OCI-LY7 (cell line): ENCODE measurements around the gene LRFN2. TPM values are rescaled to one million over a fixed set of nuclear protein-coding genes. Genes with fewer than 3 reads are reported as not detected.

Experiments
- BruUV-seq: library from RNA; stranded (reverse); fragments of 400-500 nt; replicated peaks from 2 replicates; lab custom pipeline; 2021; lab: Mats Ljungman, UMichigan
- CTCF ChIA-PET: fragments of 300-600 bp; sonication (Branson Sonifier 250); formaldehyde crosslinking; loops from one replicate; lab custom pipeline; 2022; ENCODE audit warnings: antibody characterized with exemption; ENCODE audit not compliant: unreplicated experiment; lab: Charles Lee
- POLR2A ChIA-PET: fragments of 300-600 bp; sonication (Branson Sonifier 250); formaldehyde crosslinking; loops from one replicate; lab custom pipeline; 2022; ENCODE audit warnings: antibody characterized with exemption; lab: Charles Lee
- DNase-seq: peaks from one replicate; pipeline ENCODE4 v3.0.0-alpha.2; 2015; ENCODE audit warnings: low spot score
- H2AFZ ChIP-seq: fragments of 200-600 bp; sonication (generic), shearing (Covaris generic); 2 replicates; pipeline ENCODE4 v1.6.1; 2014; ENCODE audit warnings: mild to moderate bottlenecking, antibody characterized with exemption, low read length, moderate library complexity
- H3K27ac ChIP-seq: fragments of 200-600 bp; sonication (generic); 2 replicates; pipeline ENCODE4 v1.5.1; 2014; ENCODE audit warnings: mixed run types, low read depth, mild to moderate bottlenecking, moderate library complexity, low read length, inconsistent platforms; ENCODE audit not compliant: poor library complexity, severe bottlenecking
- H3K36me3 ChIP-seq: fragments of 200-600 bp; sonication (generic); 2 replicates; pipeline ENCODE4 v1.6.1; 2014; ENCODE audit warnings: mild to moderate bottlenecking, antibody characterized with exemption, low read length, moderate library complexity, mixed read lengths; ENCODE audit not compliant: insufficient read depth
- H3K4me1 ChIP-seq: fragments of 200-600 bp; sonication (generic); 2 replicates; pipeline ENCODE4 v1.5.1; 2014; ENCODE audit warnings: mild to moderate bottlenecking, low read length; ENCODE audit not compliant: insufficient read depth, poor library complexity, severe bottlenecking
- H3K4me2 ChIP-seq: fragments of 200-600 bp; sonication (generic); 2 replicates; pipeline ENCODE4 v1.6.1; 2014; ENCODE audit warnings: mild to moderate bottlenecking, low read length
- H3K4me3 ChIP-seq: fragments of 200-600 bp; sonication (generic); 2 replicates; pipeline ENCODE4 v1.5.1; 2014; ENCODE audit warnings: mild to moderate bottlenecking, low read depth, low read length; ENCODE audit not compliant: poor library complexity, severe bottlenecking
- H3K79me2 ChIP-seq: fragments of 200-600 bp; sonication (generic); 2 replicates; pipeline ENCODE4 v1.6.1; 2016; ENCODE audit warnings: low read depth, mild to moderate bottlenecking, low read length, moderate library complexity, mixed read lengths; ENCODE audit not compliant: insufficient read depth
- H3K9me2 ChIP-seq: fragments of 200-600 bp; sonication (generic); 2 replicates; pipeline ENCODE4 v1.6.1; 2016; ENCODE audit warnings: mild to moderate bottlenecking, low read length, mixed read lengths; ENCODE audit not compliant: insufficient read depth
- H3K9me3 ChIP-seq: fragments of 200-600 bp; sonication (generic); 2 replicates; pipeline ENCODE4 v1.6.1; 2014; ENCODE audit warnings: mild to moderate bottlenecking, mixed run types, low read length, mixed read lengths
- H4K20me1 ChIP-seq: fragments of 200-600 bp; sonication (generic); 2 replicates; pipeline ENCODE4 v1.6.1; 2014; ENCODE audit warnings: mild to moderate bottlenecking, antibody characterized with exemption, low read length, moderate library complexity, mixed read lengths; ENCODE audit not compliant: insufficient read depth
- CTCF ChIP-seq: fragments of 200-600 bp; sonication (generic); conservative IDR thresholded peaks from 2 replicates; pipeline ENCODE4 v1.5.1; 2014; ENCODE audit warnings: mild to moderate bottlenecking, antibody characterized with exemption, low read length, moderate library complexity, mixed read lengths
- EZH2phosphoT487 ChIP-seq: fragments of 200-600 bp; sonication (generic); IDR thresholded peaks from 2 replicates; pipeline ENCODE4 v1.6.1; 2018; ENCODE audit warnings: low read depth, borderline replicate concordance, mild to moderate bottlenecking, mixed run types, antibody characterized with exemption, low read length, moderate library complexity, mixed read lengths
- intact Hi-C: fragments of 100-400 bp; cut with micrococcal nuclease; formaldehyde crosslinking; loops from one replicate; pipeline ENCODE4 v1.10.0; 2022; ENCODE audit not compliant: unreplicated experiment
- total RNA-seq, 2 experiments: library from RNA; depleted of rRNA in 1 of 2; stranded (reverse); fragments of >200 nt in 1 of 2; shearing (Covaris generic) in 1 of 2; gene quantifications; 2 replicates each; pipeline ENCODE4 v1.2.3, GENCODE V29; 2014 to 2022

Gene LRFN2
- total RNA-seq, 2 experiments from 2014 or later = not detected

DNA sequence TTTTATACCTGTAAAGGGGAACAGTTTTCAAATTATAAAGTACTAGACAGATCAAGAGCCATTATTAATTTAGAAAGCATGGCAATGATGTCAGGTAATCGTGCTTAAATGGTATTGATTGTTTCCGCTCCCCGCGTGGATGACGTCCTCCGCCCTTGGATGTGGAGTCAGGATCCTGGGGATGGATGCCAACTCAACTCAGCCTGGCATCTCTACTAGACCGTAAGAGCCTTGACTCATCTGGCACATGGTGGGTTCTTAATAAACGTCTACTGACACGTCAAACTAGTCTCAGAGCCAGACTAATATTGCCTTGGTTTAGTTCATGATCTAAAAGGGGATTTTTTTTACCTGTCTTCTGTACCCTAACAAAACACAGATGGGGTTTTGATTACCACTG lies 80.2 kb downstream of the LRFN2 start:
- BruUV-seq = no TSS peak
- CTCF ChIA-PET = no interaction called here
- POLR2A ChIA-PET = interaction anchor here (0.7 kb wide), 1 partner anchor 1201 kb away, joined by 3 read pairs; no protein-coding TSS in a partner anchor
- Histone ChIP-seq H3K27ac (no peak overlapping the region), H3K4me3 (no peak overlapping the region), H2AFZ (no peak overlapping the region), H3K9me2 (no peaks in the 10 kb centered on the region), H3K4me1 (no peaks in the 10 kb centered on the region), H3K79me2 (no peaks in the 10 kb centered on the region), H4K20me1 (no peaks in the 10 kb centered on the region), H3K4me2 (no peak overlapping the region), H3K9me3 (no peaks in the 10 kb centered on the region), H3K36me3 (no peaks in the 10 kb centered on the region)
- no peak for DNase-seq
- TF ChIP-seq CTCF (no peak), EZH2phosphoT487 (no peak)
- intact Hi-C loops = no loop called here

- H3K9me2 ChIP-seq = no peaks in the 10 kb centered on the region
- no peak for DNase-seq
- H2AFZ ChIP-seq = no peak overlapping the region
- BruUV-seq = no TSS peak
- POLR2A ChIA-PET = no interaction called here
- no peaks in the 10 kb centered on the region for H3K9me3 ChIP-seq
- TF ChIP-seq EZH2phosphoT487 = no peak
- no peak for TF ChIP-seq CTCF
- H4K20me1 ChIP-seq = no peaks in the 10 kb centered on the region
- H3K27ac ChIP-seq = no peak overlapping the region
- intact Hi-C loops = no loop called here
- H3K36me3 ChIP-seq = no peaks in the 10 kb centered on the region
- H3K79me2 ChIP-seq = no peaks in the 10 kb centered on the region
- H3K4me2 ChIP-seq = no peak overlapping the region
- CTCF ChIA-PET = no interaction called here
- H3K4me1 ChIP-seq = no peaks in the 10 kb centered on the region
- no peak overlapping the region for H3K4me3 ChIP-seq
Measured at GRCh38 chr6:40505191-40505810, 81.9 kb downstream of the LRFN2 start.

- Histone ChIP-seq H3K4me3 (no peak overlapping the region), H2AFZ (no peak overlapping the region), H3K4me2 (no peak overlapping the region), H3K36me3 (no peaks in the 10 kb centered on the region), H3K4me1 (no peaks in the 10 kb centered on the region), H3K9me2 (no peaks in the 10 kb centered on the region), H3K9me3 (no peaks in the 10 kb centered on the region), H3K27ac (no peak overlapping the region), H3K79me2 (no peaks in the 10 kb centered on the region), H4K20me1 (no peaks in the 10 kb centered on the region)
- intact Hi-C loops = no loop called here
- TF ChIP-seq EZH2phosphoT487 = no peak
- TF ChIP-seq CTCF = no peak
- BruUV-seq = no TSS peak
- POLR2A ChIA-PET = no interaction called here
- CTCF ChIA-PET = no interaction called here
- no peak for DNase-seq
Measured at GRCh38 chr6:40504274-40504673, 82.9 kb downstream of the LRFN2 start.
